GM19324 (cell line): ENCODE data around the gene SUCO.
"Not testable (repeated sequence)": the region's sequence is repeated elsewhere in the genome, so short reads cannot be mapped to it uniquely, and the experiment has no call there.

Experiments
- ATAC-seq: cut with Tn5 transposase; IDR thresholded peaks from one replicate; pipeline ENCODE4 v1.9.1; 2021; ENCODE audit warnings: mild to moderate bottlenecking, moderate library complexity; ENCODE audit not compliant: unreplicated experiment, low FRiP score

The SUCO gene

GRCh38 chr1:172601046-172601630 is 68.2 kb downstream of the SUCO start:
- ATAC-seq: no peak

DNA sequence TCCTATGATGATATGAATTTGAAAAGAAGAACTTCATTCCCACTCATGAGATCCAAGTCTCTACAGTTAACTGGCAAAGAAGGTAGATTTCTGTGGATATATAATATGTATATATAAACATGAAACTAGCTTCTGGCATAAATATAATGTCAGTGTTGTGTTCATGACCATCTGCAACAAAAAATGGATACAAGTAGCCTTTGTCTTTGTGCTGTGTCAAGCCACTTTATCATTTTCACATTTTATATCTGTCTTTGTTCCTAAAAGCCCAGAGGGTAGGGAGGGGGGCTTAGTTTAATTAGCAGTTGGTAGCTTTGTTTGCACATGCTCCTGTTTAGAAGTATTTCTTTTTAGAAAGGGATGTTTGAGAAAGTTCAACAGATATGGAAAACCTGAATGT is 69.8 kb downstream of the SUCO start:
- no peak for ATAC-seq

DNA sequence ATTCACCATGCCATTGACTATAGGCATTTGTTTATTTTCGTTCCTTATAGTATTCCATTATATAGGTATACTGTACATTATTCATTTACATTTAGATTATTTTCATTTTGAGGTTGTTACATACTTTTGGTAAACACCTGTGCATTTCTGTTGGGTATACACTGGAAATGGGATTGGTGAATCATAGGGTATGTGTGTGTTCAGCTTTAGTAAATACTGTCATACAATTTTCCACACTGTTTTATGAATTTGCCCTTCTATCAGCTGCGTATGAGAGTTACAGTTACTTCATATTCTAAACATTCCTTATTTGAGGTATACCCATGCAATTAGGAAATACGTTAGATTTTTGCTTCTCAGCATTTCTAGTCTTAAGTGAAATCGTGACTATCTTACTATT is 70.9 kb downstream of the SUCO start:
- ATAC-seq: no peak

DNA sequence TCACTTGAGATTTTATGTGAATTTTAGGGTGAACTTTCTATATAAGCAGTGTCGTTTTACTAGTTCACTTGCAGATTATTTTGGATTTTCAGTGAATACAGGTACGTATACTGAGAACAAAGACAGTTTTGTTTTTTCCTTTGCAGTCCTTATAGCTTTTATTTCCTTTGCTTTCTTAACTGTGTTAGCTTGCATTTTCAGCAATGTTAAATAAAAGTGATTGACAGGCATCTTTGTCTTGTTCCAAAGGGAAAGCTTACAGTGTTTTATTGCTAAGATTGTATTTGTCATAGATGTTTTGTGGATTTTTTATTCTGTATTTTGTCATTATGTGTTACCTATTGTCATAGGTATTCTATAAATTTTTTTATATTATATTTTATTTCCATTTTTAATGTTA is 72.7 kb downstream of the SUCO start:
- ATAC-seq: no peak

- ATAC-seq: no peak
These were observed 74.2 kb downstream of the SUCO start for GRCh38 chr1:172607145-172607544.

GRCh38 chr1:172608098-172608601 is 75.2 kb downstream of the SUCO start:
- ATAC-seq: no peak

DNA sequence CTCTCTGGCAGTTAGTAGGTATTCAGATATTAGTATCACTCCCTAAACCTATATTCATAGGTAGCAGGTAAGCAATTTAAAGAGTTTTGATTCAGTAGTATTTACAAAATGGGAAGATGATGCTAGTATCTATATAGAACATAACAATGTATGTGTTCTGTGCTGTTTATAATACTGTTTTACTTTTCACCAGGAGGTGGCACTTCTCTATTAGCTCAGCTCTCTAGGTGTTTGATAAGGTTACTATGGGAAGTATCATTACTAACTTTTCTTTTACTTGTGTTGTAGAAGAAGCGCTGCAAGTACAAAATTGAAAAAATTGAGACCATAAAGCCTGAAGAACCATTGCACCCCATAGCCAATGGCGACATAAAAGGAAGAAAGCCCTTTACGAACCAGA is 76.6 kb downstream of the SUCO start:
- ATAC-seq: no peak

DNA sequence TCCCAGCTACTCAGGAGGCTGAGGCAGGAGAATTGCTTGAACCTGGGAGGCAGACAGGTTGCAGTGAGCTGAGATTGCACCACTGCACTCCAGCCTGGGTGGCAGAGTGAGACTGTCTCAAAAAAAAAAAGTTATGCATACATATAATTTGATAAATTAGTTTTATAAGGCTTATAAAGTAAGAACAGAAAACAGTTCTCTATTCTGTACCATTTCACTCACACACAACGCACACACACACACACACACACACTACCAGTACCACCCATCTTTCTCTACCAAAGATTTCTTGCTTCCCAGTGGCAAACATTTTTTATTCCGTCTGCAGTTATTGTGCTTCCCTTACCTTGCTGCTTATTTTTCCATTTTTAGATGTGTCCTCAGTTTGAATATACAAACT is 79.5 kb downstream of the SUCO start:
- no peak for ATAC-seq

DNA sequence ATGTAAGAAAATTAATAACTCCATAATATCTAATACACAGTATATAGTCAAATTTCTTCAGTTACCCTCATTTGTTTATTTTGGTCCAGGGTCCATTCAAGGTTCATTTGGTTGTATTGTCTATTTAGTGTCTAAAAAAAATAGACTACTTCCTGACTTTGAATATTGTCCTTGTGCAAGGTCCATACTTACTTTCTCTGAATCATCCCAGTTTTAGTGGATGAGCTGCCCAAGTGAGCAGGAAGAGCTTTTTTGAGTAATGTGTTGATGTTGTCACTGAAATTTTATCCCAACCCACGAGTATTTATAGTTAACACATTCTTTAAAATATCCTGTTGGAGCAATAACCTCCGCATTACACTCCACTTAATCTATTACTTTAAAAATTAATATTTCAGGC is 80.3 kb downstream of the SUCO start:
- ATAC-seq: no peak

- no peak for ATAC-seq
These were observed 83.2 kb downstream of the SUCO start for GRCh38 chr1:172616195-172616594.

GRCh38 chr1:172616636-172617035 is 83.7 kb downstream of the SUCO start:
- no peak for ATAC-seq

DNA sequence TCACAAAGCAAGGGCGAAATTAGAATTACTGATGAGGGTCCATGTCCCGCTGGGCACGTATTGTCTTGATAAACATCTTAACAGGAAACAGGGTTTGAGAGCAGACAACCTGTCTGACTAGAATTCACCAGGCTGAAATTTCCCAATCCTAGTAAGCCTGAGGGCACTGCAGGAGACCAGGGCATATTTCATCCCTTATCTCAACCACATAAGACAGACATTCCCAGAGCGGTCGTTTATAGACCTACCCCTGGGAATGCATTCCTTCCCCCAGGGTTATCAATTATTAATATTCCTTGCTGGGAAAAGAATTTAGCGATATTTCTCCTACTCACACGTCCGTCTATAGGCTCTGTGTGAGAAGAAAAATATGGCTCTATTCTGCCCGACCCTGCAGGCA is 87.7 kb downstream of the SUCO start:
- ATAC-seq: not testable (repeated sequence)

- ATAC-seq: no peak
These were observed 89.6 kb downstream of the SUCO start for GRCh38 chr1:172622541-172622940.

- no peak for ATAC-seq
These were observed 90.8 kb downstream of the SUCO start for GRCh38 chr1:172623748-172624147.

- no peak for ATAC-seq
These were observed 93.9 kb downstream of the SUCO start for GRCh38 chr1:172626845-172627244.

- ATAC-seq: no peak
These were observed 94.8 kb downstream of the SUCO start for GRCh38 chr1:172627702-172628101.

DNA sequence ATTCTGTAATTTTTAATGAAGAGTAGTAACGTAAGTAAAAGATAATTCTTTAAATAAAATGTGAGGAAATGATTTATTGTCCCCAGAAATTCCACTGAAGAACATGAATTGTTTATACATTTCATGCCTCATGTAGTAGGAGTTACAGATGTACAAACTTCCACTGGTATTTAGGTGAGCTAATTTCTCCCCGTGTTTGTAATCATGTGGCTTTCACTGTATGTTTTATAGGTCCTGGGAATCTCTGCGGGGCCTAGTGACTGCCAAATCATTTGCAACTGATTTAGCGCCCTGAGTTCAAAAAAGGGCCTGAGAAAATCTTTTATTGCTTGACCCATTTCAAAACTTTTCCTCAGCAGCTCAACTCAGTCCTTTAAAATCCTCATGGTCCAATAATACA is 95.5 kb downstream of the SUCO start:
- no peak for ATAC-seq

DNA sequence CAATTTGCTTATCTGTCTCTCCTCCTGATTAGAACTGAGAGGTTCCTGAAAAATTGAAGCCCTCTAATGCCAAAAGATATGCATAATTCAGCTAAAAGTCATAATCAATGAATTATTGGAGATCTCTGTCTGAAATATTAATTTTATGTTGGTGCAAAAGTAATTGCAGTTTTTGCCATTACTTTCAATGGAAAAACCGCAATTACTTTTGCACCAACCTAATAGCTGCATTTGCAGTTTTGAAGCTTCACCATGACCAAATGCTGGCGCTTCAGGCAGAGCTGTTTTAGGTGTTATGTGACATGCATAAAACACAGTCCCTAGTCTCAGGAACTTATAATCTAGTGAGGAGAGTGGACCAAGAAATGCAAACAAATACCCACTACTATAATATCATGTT is 96.2 kb downstream of the SUCO start:
- ATAC-seq: no peak

- no peak for ATAC-seq
These were observed 96.7 kb downstream of the SUCO start for GRCh38 chr1:172629638-172630037.

GRCh38 chr1:172630056-172630818 is 97.3 kb downstream of the SUCO start:
- no peak for ATAC-seq

DNA sequence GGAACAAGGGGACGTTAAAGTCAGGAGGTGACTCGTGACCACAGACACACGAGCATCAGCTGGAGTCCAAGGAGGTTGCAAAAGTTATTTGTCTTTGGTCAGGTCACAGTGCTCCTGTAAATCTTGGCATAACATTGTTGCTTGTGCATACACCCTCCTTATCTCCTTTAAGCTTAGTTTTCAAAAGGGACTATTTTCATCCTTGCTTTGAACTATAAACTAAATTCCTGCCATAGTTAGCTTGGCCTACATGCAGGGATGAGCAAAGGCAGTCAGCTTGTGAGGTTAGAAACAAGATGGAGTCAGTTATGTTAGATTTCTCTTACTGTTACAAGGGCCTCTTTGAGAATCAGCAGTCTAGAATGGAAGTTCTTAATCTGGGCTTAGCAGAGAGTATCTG is 97.9 kb downstream of the SUCO start:
- ATAC-seq: no peak

GRCh38 chr1:172637522-172637921 is 104.6 kb downstream of the SUCO start:
- no peak for ATAC-seq
